Activated CD8-positive, alpha-beta memory T cell treated with anti-CD3 and anti-CD28 coated beads, Interleukin-2, amount 10 ng/mL, durations not matched to agents 7 days and 5 days (primary cell): ENCODE data around the gene INPP5D. TPM values are rescaled to one million over a fixed set of nuclear protein-coding genes. Genes with fewer than 3 reads are reported as not detected.
A peak's percentile ranks its signal among the peaks of the same experiment; 100 is the strongest.

Source experiments
- ATAC-seq: fragments of 150-1000 bp; cut with Tn5 transposase; one replicate; pipeline ENCODE4 v1.10.0; 2021; ENCODE audit warnings: moderate library complexity
- CTCF ChIA-PET: fragments of 350-600 bp; sonication (Branson Sonifier 250); formaldehyde crosslinking; loops from one replicate; lab custom pipeline; 2021; ENCODE audit warnings: antibody characterized with exemption; lab: Charles Lee
- DNase-seq: peaks from one replicate; pipeline ENCODE4 v3.0.0-alpha.2; 2020
- H3K27ac Mint-ChIP-seq: one replicate; pipeline ENCODE4 v1.8.0; 2021; ENCODE audit warnings: mild to moderate bottlenecking, mixed read lengths
- H3K27me3 Mint-ChIP-seq: one replicate; pipeline ENCODE4 v1.8.0; 2021; ENCODE audit warnings: mixed read lengths
- H3K36me3 Mint-ChIP-seq: one replicate; pipeline ENCODE4 v1.8.0; 2021; ENCODE audit warnings: mild to moderate bottlenecking, mixed read lengths
- H3K4me1 Mint-ChIP-seq: one replicate; pipeline ENCODE4 v1.8.0; 2021; ENCODE audit warnings: mixed read lengths
- H3K4me3 Mint-ChIP-seq: one replicate; pipeline ENCODE4 v1.8.0; 2021; ENCODE audit warnings: mild to moderate bottlenecking, moderate library complexity, mixed read lengths
- H3K9me3 Mint-ChIP-seq: one replicate; pipeline ENCODE4 v1.8.0; 2022; ENCODE audit warnings: low read depth, mixed read lengths
- total RNA-seq, 2 experiments: library from RNA; stranded (reverse); gene quantifications; one replicate each; pipeline ENCODE4 v1.2.3, GENCODE V29; 2021

Gene INPP5D
- total RNA-seq, 2 experiments from 2014 or later = 140 to 152 TPM

- peak overlapping the region; percentile 69 for H3K27ac Mint-ChIP-seq
- H3K4me1 Mint-ChIP-seq = peaks cover 57% of the 10 kb centered on the region
- CTCF ChIA-PET = interaction anchor here (1.0 to 4.7 kb wide), 3 partner anchors 9 to 13 kb away, joined by 3 to 24 read pairs (median 24); partner anchors contain the start of gene ATG16L1
- peaks cover 1% of the 10 kb centered on the region for H3K9me3 Mint-ChIP-seq
- no peaks in the 10 kb centered on the region for H3K27me3 Mint-ChIP-seq
- DNase-seq = no peak
- no peak overlapping the region for H3K4me3 Mint-ChIP-seq
- ATAC-seq = peak; percentile 24
- H3K36me3 Mint-ChIP-seq = peaks cover 6% of the 10 kb centered on the region
Observed at GRCh38 chr2:233242231-233242927, 182.2 kb downstream of the INPP5D start.

GRCh38 chr2:233243348-233243747, 183.2 kb downstream of the INPP5D start:
- Mint-ChIP-seq H3K27me3 (no peaks in the 10 kb centered on the region), H3K36me3 (peaks cover 6% of the 10 kb centered on the region), H3K9me3 (no peaks in the 10 kb centered on the region), H3K4me3 (no peak overlapping the region), H3K27ac (peak overlapping the region; percentile 0), H3K4me1 (peaks cover 57% of the 10 kb centered on the region)
- CTCF ChIA-PET = interaction anchor here (0.6 to 4.7 kb wide), 3 partner anchors 8 to 632 kb away, joined by 3 to 24 read pairs (median 24); partner anchors contain the start of gene ATG16L1
- DNase-seq (no peak), ATAC-seq (no peak)

GRCh38 chr2:233244818-233245217, 184.7 kb downstream of the INPP5D start:
- CTCF ChIA-PET = interaction anchor here (1.2 to 1.4 kb wide), 2 partner anchors 185 to 216 kb away, joined by 3 read pairs; partner anchors contain the start of gene INPP5D
- no peaks in the 10 kb centered on the region for H3K36me3 Mint-ChIP-seq
- H3K9me3 Mint-ChIP-seq = no peaks in the 10 kb centered on the region
- H3K4me3 Mint-ChIP-seq = no peak overlapping the region
- no peak for ATAC-seq
- H3K27me3 Mint-ChIP-seq = no peaks in the 10 kb centered on the region
- H3K27ac Mint-ChIP-seq = no peak overlapping the region
- H3K4me1 Mint-ChIP-seq = peaks cover 56% of the 10 kb centered on the region
- DNase-seq = no peak

- peaks cover 58% of the 10 kb centered on the region for H3K4me1 Mint-ChIP-seq
- no peak overlapping the region for H3K27ac Mint-ChIP-seq
- no peaks in the 10 kb centered on the region for H3K27me3 Mint-ChIP-seq
- no peaks in the 10 kb centered on the region for H3K9me3 Mint-ChIP-seq
- H3K4me3 Mint-ChIP-seq = no peak overlapping the region
- CTCF ChIA-PET = interaction anchor here (1.4 kb wide), 1 partner anchor 216 kb away, joined by 3 read pairs; no protein-coding TSS in a partner anchor
- no peak for ATAC-seq
- no peak for DNase-seq
- peaks cover under 1% of the 10 kb centered on the region for H3K36me3 Mint-ChIP-seq
Observed at GRCh38 chr2:233245406-233245805, 185.3 kb downstream of the INPP5D start.

- DNase-seq = no peak
- H3K36me3 Mint-ChIP-seq = peaks cover 2% of the 10 kb centered on the region
- peak overlapping the region; percentile 83 for H3K27ac Mint-ChIP-seq
- H3K4me1 Mint-ChIP-seq = peaks cover 52% of the 10 kb centered on the region
- H3K27me3 Mint-ChIP-seq = no peaks in the 10 kb centered on the region
- ATAC-seq = no peak
- CTCF ChIA-PET = interaction anchor here (0.8 kb wide), 1 partner anchor 10 kb away, joined by 3 read pairs; no protein-coding TSS in a partner anchor
- no peak overlapping the region for H3K4me3 Mint-ChIP-seq
- no peaks in the 10 kb centered on the region for H3K9me3 Mint-ChIP-seq
Observed at GRCh38 chr2:233247116-233247515, 187.0 kb downstream of the INPP5D start.

- Mint-ChIP-seq H3K36me3 (peaks cover 3% of the 10 kb centered on the region), H3K4me3 (no peak overlapping the region), H3K27me3 (no peaks in the 10 kb centered on the region), H3K27ac (peak overlapping the region; percentile 83), H3K4me1 (peaks cover 48% of the 10 kb centered on the region), H3K9me3 (no peaks in the 10 kb centered on the region)
- DNase-seq = peak; percentile 62
- CTCF ChIA-PET = no interaction called here
- ATAC-seq = peak; percentile 39
Observed at GRCh38 chr2:233247744-233248143, 187.6 kb downstream of the INPP5D start.

- DNase-seq (no peak), ATAC-seq (no peak)
- H3K4me1 Mint-ChIP-seq = peaks cover 54% of the 10 kb centered on the region
- no peaks in the 10 kb centered on the region for H3K9me3 Mint-ChIP-seq
- H3K4me3 Mint-ChIP-seq = no peak overlapping the region
- H3K27ac Mint-ChIP-seq = peak overlapping the region; percentile 70
- H3K36me3 Mint-ChIP-seq = peaks cover 13% of the 10 kb centered on the region
- no peaks in the 10 kb centered on the region for H3K27me3 Mint-ChIP-seq
- CTCF ChIA-PET = interaction anchor here (0.6 to 7.1 kb wide), 7 partner anchors 16 to 395 kb away, joined by 3 to 93 read pairs (median 21); partner anchors contain the start of gene INPP5D
Observed at GRCh38 chr2:233248999-233249398, 188.9 kb downstream of the INPP5D start.

GRCh38 chr2:233250568-233250967, 190.4 kb downstream of the INPP5D start:
- Mint-ChIP-seq H3K27me3 (no peaks in the 10 kb centered on the region), H3K4me1 (peaks cover 64% of the 10 kb centered on the region), H3K4me3 (peak overlapping the region; percentile 92), H3K27ac (peak overlapping the region; percentile 98), H3K36me3 (peaks cover 20% of the 10 kb centered on the region), H3K9me3 (no peaks in the 10 kb centered on the region)
- CTCF ChIA-PET = interaction anchor here (0.6 to 7.1 kb wide), 28 partner anchors 9 to 1621 kb away, joined by 3 to 93 read pairs (median 5); partner anchors contain the start of gene INPP5D
- no peak for DNase-seq
- no peak for ATAC-seq

- Mint-ChIP-seq H3K27ac (peak overlapping the region; percentile 98), H3K4me1 (peaks cover 67% of the 10 kb centered on the region), H3K4me3 (peak overlapping the region; percentile 92), H3K27me3 (no peaks in the 10 kb centered on the region), H3K36me3 (peaks cover 23% of the 10 kb centered on the region), H3K9me3 (no peaks in the 10 kb centered on the region)
- ATAC-seq = peak; percentile 6
- no peak for DNase-seq
- CTCF ChIA-PET = interaction anchor here (0.7 to 7.1 kb wide), 30 partner anchors 10 to 441 kb away, joined by 3 to 93 read pairs (median 6); partner anchors contain the start of gene INPP5D
Observed at GRCh38 chr2:233250985-233251305, 190.8 kb downstream of the INPP5D start.

GRCh38 chr2:233251306-233252116, 191.4 kb downstream of the INPP5D start, which contains the start of gene ATG16L1:
Gene ATG16L1, plus strand, starts transcription at chr2:233251673. Its CDS starts 155 bp downstream, at chr2:233251828.
- peaks cover 71% of the 10 kb centered on the region for H3K4me1 Mint-ChIP-seq

GRCh38 chr2:233252227-233252626, 192.1 kb downstream of the INPP5D start:
- ATAC-seq (no peak), DNase-seq (no peak)
- Mint-ChIP-seq H3K36me3 (peaks cover 30% of the 10 kb centered on the region), H3K27me3 (no peaks in the 10 kb centered on the region), H3K4me1 (peaks cover 66% of the 10 kb centered on the region), H3K9me3 (no peaks in the 10 kb centered on the region), H3K27ac (peak overlapping the region; percentile 98), H3K4me3 (peak overlapping the region; percentile 92)
- CTCF ChIA-PET = interaction anchor here (1.2 to 7.1 kb wide), 11 partner anchors 11 to 198 kb away, joined by 3 to 93 read pairs (median 6); partner anchors contain the start of gene INPP5D

More at GRCh38 chr2:233251306-233252116, 191.4 kb downstream of the INPP5D start, which contains the start of gene ATG16L1:
- Mint-ChIP-seq H3K9me3 (no peaks in the 10 kb centered on the region), H3K4me3 (peak within 1 kb of the TSS; percentile 92), H3K27me3 (no peaks in the 10 kb centered on the region), H3K36me3 (peaks cover 27% of the 10 kb centered on the region), H3K27ac (peak within 1 kb of the TSS; percentile 98)
- DNase-seq = peak; percentile 98
- CTCF ChIA-PET = interaction anchor here (0.7 to 7.1 kb wide), 33 partner anchors 10 to 441 kb away, joined by 3 to 93 read pairs (median 5); partner anchors contain the start of gene INPP5D
- peak; percentile 97 for ATAC-seq

- CTCF ChIA-PET = interaction anchor here (2.2 to 7.1 kb wide), 2 partner anchors 10 to 15 kb away, joined by 6 to 93 read pairs; no protein-coding TSS in a partner anchor
- H3K36me3 Mint-ChIP-seq = peaks cover 53% of the 10 kb centered on the region
- ATAC-seq (no peak), DNase-seq (no peak)
- no peak overlapping the region for H3K4me3 Mint-ChIP-seq
- no peak overlapping the region for H3K27ac Mint-ChIP-seq
- peaks cover 65% of the 10 kb centered on the region for H3K4me1 Mint-ChIP-seq
- H3K9me3 Mint-ChIP-seq = no peaks in the 10 kb centered on the region
- H3K27me3 Mint-ChIP-seq = no peaks in the 10 kb centered on the region
Observed at GRCh38 chr2:233255151-233255550, 195.0 kb downstream of the INPP5D start.
